Measurements from ENCODE around the gene SUGCT. TPM values are rescaled to one million over a fixed set of nuclear protein-coding genes. Genes with fewer than 3 reads are reported as not detected.

SUGCT gene
- total RNA-seq, 1 experiment from 2014 or later: 6.6 TPM

DNA sequence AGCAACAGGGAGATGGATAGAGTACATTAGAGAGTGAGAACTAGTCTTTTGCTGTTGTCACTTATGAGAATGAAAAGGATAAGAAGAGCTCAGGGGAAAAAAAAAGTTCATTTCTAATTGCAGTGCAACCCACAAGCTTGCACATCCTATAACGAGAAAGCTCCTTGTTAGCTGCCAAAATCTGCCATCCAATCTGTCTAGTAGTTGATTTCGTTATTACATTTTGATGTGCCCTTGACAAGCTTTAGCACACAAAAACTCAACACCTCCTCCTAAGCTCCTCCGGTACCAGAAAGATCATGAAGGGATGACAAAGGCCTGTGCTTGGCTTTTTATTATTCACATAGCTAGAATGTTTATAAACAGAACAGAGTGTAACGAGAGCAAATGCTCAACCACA lies 519.4 kb downstream of the SUGCT start:
- no peak for DNase-seq (ENCODE audit: low read depth)

DNA sequence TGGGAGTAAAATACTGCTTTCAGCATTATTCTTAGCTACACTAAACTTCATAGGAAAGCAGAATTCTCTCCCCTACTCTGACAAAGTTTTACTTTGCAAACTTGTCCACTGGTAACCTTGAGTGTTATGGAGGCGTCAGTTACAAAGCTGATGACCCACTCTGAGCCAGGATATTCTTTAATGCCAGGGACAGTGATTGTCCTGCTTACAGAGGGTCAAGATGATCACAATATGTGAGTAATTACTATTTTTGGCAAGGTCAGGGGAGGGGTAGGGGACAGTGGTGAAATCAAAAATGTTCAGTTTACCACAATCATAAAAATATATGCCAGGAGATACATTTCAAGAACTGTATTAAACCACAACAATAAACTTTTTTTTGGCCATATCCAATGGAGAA lies 520.6 kb downstream of the SUGCT start:
- no peak for DNase-seq (ENCODE audit: low read depth)

DNA sequence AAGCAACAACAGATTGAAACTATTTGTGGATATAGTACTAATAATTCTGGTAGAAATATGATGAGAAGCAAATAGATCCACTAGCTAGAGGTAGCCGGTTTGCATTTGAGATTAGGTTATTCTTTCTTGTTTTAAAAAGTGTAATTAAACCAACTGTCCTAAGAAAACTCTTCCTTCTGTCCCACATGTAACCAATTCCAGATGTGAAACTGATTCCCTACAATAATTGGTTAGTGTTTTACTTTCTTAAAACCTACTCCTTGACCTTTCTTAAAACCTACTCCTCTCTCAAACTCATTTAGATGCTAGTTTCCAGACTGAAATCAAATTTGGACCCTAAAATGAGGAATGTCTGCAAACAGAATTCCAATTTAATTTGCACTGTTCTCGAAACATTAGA lies 521.5 kb downstream of the SUGCT start:
- no peak for DNase-seq (ENCODE audit: low read depth)

DNA sequence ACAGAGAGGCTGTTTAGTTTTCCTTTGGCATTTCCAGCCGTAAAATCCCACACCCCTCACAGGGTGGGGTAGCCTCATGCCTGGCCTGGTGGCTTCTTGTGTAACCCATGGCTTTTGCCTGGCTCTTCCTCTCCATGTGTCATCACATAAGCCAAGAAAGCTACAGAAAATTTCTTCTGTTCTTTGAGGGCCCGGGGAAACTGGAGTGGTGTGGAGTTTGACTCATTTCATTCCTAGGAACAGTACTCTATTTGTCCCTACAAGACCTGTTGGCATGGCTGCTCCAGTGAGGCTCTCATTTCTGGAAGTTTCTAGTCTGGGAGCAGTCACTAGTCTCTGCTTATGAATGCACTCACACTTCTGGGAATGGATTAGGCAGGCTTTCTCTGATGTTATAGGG lies 523.9 kb downstream of the SUGCT start:
- DNase-seq (ENCODE audit: low read depth): peak; percentile 72

DNA sequence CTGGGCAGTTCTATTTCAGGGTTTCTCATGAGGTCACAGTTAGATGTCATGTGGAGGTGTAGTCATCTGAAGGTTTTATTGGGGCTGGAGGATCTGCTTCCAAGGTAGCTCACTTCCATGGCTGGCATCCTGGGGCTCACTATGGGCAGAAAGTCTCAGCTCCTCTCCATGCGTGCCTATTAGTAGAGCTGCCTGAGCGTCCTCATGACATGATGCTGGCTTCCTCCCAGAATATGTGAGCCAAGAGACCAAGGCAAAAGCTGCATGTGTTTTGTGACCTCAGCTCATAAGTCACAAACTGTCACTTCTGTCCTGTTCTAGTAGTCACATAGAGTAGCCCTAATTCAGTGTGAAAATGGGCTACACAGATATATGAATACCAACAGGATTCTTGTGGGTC lies 524.4 kb downstream of the SUGCT start:
- no peak for DNase-seq (ENCODE audit: low read depth)

DNA sequence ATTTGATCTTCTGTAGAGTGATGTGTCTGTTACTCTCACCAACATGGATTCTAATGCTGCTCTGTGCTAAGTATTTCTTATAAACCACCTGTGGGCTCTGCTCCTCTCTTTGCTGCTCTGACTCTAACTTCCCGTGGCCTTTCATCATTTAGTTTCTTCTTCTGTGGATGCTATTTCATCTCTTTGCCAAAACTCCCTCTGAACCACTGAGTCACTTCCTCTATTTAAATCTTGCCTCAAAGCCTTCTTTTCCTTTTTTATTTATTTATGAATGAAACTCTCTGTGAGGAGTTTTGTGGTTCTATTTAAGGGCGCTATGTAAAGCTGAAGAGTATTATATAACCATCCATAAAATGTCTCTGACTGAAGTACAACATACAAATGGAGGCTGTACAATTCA lies 538.5 kb downstream of the SUGCT start:
- DNase-seq (ENCODE audit: low read depth): peak; percentile 89

DNA sequence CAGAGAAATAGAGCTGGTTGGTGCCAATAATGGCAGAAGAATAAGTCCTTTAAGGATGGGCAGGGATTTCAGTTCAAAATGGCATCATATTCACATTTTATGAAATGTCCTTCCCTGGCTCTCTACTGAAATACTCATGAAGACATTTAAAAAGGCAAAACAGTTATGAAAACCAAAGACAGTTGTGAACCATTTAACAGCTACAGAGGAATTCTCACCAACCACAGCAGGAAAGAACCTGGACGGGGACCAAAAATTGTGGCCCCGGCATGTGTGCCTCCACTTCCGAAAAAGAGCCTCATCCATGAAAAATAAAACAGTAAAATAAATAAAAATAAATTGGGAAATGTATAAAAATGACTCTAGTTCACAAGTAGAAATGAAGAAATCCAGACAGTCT lies 539.5 kb downstream of the SUGCT start:
- no peak for DNase-seq (ENCODE audit: low read depth)

DNA sequence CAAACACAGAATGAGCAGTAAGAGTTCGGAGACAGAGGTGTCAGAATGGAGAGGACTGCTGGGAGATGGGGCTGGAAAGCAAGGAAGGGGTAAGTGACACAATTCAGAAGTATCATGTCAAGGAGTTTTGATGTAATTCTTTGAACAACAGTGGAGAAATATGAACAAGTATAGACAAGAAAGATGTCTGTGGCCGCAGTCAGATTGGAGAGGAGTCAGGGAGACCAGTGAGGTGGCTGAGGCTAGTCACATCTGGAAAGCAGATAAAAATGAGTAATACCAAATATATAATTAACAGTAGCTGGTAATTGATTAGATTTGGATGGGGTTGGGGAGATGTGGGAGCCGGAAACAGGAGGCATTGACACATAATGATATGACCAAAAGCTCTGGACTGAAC lies 540.9 kb downstream of the SUGCT start:
- DNase-seq (ENCODE audit: low read depth): no peak

DNA sequence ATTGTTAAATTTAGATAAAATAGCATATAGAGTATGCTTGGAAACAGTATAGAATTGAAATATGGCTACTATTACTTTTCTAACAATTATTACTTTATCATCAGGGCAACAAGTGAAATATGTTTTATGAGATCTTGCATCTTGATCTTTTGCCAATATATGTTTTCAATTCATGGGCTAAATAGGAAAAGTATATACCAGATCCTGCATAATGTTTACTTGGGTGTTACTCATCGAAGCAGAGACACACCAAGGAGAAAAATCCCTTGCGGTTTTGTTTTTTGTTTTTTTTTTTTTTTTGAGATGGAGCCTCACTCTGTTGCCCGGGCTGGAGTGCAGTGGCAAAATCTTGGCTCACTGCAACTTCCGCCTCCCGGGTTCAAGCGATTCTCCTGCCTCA lies 541.4 kb downstream of the SUGCT start:
- DNase-seq (ENCODE audit: low read depth): no peak

DNA sequence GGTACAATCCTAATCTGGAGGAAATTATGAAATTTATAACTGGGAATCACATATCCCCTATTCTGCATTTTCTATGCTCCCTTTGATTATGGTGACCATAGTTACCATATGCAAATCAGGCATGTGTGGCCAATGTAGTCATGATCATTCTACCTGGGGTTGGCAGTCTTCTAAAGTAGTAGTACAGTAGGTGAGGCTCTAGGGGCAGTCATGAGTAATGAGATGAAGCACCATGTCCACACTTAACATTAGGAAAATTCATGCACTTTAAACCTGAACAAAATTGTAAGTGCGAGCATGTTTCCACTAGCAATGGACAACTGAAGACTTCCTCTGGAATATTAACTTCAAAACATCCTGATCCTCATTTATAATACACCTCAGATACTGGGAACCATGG lies 545.9 kb downstream of the SUGCT start:
- peak; percentile 32 for DNase-seq (ENCODE audit: low read depth)

DNA sequence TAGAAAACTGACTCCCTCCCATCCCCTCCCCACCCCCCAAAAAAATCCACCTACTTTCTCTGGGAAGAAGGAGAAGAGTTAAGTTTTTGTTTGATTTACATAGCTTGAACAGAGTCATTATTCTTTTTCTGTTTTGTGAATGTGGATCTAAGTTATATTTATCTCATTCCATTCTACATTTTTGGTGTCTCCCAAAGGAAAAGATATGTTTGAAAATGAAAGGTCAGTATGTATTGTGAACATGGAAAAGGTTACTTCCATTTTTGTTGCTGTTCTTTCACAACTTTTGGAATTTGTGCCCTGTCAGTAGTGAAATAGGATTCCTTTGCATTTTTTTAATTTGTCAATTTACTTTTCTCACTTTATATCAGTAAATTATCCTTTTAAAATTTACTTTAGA lies 547.9 kb downstream of the SUGCT start:
- DNase-seq (ENCODE audit: low read depth): no peak

DNA sequence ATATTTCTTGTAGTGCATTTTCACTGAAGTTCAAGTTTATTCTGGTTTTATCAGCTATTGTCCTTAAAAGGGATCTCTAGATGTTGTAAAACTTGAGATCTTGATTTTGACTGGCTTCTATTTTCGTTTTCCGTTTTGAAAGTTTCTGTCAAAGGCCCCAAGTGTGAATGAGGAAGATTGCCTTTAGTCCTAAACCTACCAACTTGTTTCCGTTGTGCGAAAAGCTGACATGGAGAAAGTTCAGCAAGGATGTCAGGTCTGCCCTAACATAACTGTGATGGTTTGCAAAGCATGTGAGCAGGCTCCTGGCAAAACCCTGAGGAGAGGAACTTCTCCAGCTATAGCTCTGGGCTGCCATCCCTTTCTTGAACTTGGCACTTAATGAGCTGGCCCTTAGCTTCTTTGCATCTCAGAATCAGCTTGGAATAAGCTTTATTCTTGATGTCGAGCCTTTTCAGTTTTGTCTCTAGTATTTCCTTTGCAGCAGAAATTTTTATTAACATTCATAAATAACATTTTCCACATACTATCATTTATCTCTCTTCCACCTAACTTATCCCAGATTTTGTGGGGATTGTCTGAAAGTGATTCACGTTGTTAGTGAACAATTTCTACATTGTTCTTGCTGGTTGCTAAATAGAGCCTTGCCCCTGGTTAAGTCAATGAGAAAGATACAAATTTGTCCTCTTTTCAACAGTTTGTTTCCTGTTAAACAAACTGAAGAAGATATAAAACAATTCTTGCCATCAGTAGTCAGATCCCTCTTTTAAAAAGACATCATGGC lies 559.4 kb downstream of the SUGCT start:
- no peak for DNase-seq (ENCODE audit: low read depth)

DNA sequence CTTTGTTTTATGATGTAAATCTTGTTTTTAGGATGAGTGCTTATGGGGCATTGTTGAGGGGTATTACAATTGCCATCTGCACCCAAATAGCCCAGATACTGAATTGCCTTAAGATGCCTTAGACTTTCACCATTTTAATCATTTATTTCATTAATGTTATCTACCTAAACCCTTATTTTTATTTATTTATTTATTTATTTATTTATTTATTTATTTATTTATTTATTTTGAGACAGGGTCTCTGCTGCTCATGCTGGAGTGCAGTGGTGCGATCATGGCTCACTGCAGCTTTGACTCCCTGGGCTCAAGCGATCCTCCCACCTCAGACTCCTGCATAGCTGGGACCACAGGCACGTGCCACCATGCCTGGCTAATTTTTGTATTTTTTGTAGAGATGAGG lies 560.2 kb downstream of the SUGCT start:
- DNase-seq (ENCODE audit: low read depth): no peak

DNA sequence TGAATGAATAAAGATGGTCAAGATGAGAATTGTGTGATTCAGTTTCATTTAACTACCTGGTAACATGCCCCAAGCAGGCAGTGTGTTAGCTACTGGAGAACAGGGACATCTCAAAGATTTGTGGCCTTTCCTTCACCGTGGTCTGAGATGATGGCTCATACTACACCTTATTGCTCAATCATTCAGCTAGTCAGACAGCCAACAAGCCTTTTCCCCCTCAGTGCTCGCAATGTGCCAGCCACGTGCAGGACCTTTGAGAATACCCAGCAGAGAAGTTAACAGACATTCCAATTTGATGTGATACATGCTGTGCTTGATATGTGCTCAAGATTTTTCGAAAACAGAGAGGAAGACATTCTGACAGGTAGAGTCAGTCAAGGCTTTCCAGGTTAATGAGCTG lies 562.8 kb downstream of the SUGCT start:
- DNase-seq (ENCODE audit: low read depth): peak; percentile 14

DNA sequence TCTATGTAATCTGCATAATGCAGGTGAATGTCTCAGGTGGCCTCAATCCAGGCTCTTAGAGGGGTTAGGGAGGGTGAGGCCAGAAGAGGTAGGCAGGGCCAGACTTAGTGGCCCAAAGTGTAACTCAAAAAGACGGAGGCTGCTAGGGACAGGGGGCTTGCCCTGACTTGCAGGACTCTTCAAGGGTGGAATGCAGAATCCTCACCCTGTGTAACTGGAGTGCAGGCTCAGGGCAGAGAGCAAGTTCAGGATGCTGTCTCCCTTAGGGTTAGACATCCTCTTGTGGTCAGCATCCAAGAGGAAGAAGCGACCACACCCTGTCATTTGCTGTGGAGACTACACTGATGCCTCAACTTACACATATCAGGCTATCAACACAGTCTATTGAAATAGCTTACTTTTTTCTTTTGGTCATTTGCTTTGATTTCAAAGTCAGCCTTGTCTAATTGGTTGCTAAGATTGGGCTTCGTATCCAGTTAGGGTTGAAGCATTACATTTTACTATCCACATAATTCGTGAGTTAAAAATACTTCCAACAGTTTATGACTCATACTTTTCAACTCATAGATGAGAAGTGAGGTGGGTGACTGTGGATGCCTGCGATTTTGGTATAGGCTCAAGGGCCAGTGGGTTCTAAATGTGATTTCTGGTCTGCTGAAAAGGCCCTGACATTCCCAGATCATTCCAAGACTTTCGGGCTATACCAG lies 563.6 kb downstream of the SUGCT start:
- DNase-seq (ENCODE audit: low read depth): peak; percentile 8

DNA sequence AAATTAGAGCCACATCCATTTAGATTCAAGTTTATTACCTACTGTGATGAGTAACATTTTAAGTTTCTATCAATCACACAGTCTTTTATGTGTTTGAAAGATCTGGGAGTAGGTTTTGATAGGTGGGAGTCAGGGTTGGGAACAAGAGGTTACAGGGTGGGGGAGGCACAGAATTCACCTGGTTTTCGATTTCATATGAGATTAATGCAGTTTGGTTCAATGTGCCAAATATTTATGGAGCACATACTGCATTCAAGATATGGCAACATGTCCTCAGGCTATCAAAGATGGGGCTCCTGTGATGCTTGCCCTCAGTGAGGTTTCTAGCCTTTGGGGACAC lies 564.1 kb downstream of the SUGCT start:
- DNase-seq (ENCODE audit: low read depth): no peak

DNA sequence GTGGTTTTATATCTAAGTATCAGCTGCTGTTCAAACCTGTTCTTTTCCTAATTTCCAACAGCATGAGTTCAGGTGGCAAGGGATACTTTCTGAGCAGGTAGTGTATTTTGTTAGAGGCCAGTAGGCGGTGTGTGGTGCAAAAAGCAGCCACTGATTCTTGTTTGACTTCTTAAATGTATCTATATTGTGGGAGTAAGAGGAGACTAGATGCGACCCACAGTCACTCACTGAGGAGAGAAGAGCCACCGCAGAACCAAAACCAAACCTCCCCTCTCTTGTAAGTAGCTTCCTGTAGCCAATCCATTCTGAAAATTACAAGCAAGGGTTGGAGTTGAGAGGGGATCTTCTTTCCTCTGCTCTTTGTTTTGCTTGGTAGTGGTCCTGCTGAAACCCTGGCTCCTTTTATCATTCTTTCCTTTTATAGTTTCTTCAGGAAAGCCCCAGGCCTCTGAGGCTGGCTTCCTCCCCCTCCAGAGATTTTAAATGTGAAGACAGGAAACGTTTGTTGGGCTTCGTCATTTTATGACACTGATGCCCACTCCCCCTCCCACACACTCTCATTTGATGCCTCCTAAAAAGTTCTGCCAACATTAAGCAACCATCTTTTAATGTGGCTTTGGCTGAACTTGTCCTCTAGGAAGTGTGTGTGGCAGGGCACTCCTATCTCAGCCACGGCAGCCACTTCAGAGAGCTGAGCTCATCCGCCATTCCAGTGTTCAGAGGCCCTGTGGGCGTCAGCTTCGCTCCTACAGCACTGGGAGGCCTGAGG lies 566.0 kb downstream of the SUGCT start:
- peak; percentile 55 for DNase-seq (ENCODE audit: low read depth)

DNA sequence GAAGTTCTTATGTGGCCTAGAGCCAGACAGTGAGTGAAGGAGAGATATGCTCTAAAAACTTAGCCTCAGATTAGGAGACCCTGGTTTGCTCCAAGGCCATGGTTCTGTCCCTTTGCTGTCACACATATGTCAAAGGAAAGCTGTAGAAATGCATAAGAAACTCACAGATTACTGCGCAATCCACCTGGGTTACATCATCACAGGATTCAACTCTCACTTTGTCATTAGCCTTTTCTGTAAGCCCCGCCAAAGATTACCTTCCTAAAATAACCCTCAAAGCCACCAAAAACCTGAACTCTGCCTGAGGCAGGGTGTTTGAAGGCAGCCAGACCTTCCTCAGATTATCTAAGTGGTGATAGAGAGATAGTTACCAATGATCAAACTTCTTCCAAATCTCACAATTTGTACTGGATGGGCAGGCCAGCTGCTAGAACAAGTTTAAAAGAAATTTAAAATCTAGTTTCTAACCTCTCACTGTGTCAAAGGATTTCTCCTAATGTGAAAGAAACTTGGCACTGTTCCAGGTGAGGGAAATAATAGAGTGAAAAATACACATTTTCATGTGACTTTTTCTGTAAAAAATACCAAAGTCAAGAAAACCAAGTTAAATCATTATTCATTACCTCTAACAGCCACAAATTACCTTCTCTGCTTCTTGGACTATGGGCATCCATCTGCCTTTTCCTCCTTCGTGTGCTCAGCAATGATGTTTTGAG lies 567.2 kb downstream of the SUGCT start:
- no peak for DNase-seq (ENCODE audit: low read depth)

DNA sequence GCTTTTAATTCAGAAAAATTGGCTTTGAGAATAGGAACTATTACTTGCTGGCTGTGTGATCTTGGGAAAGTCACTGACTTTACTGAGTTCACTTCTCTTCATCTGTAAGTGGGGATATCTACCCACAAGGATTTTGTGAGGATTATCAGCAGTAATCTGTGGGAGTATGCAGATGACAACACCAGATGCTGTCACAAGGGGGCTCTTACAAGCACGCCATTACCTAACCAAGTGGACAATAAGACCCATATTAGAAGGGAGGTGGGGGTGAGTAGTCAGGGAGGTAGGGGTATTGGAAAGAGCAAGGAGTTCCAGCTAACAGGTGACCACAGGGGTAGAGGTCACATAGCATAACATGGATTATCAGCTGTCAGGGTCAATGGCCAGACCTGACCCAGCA lies 569.4 kb downstream of the SUGCT start:
- DNase-seq (ENCODE audit: low read depth): no peak

DNA sequence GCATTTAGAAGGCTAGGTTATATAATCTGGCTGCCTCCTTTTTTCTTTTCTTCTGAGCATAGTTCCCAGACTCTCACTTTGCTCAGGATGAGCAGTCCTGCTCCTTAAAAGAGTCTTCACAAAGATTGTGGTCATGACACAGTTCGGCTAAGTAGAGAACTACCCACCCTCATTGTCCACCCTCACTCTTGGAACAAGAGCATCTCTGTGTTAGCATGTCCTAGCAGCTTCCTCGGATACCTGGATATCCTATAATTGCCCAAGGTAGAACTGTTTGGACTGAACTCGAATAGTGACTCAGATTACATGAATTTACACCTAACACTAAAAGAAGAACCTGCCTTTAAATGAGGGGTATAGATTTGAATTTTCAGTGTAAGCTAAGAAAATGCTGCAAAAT lies 572.0 kb downstream of the SUGCT start:
- no peak for DNase-seq (ENCODE audit: low read depth)

DNA sequence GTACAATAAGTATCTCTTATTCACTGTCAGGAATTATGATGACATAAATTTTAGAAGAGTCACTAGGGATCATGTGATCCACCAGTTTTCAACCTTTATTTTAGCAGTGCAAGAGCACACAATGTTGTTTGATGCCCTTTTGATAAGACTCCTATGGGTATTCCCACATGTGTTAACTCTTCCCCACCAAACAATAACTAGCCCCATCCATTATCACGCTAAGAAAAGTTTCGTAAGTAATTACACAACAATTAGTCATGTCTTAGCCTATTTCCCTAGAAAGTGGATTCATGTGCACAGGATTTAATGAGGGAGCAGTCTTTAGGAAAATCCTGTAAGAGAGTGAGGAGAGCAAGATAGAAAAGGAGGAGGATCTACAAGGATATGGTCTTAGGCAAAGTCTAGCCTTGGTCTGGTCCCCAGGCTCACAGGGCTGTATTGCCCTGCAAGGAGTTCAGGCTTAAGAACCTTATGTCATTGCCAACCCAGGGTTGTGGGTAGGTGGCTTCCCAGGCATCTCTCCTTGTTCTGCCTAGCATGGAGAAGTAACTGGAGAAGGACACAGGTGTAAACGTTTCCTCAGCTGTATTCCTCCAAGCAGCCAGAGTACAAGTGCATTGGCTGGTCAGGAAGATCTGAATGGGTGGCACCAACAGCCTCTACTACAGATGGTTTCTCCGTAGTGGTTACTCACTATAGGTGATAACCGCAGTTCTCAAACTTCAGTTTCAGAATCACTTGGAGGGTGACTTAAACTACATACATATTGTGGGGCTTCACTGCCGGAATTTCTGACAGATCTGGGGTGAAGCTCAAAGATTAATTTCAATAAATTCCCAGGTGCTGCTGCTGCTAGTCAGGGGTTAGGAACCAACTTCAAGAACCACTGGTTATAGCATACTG lies 574.5 kb downstream of the SUGCT start:
- DNase-seq (ENCODE audit: low read depth): no peak
